ENCODE measurements around the gene FOXRED2. TPM values are rescaled to one million over a fixed set of nuclear protein-coding genes. Genes with fewer than 3 reads are reported as not detected.

Gene FOXRED2
- total RNA-seq, 1 experiment from 2014 or later, result 37.7 TPM

GRCh38 chr22:36469094-36469710, 37.6 kb downstream of the FOXRED2 start:
- Histone ChIP-seq H3K9me3 (ENCODE audit: control insufficient read depth, insufficient read depth, low read depth, low read length) (no peaks in the 10 kb centered on the region), H3K27ac (ENCODE audit: low read length) (peak overlapping the region; percentile 59; the same call in 1 of the 2 replicates), H3K36me3 (ENCODE audit: control insufficient read depth, insufficient read depth, low read length) (no peaks in the 10 kb centered on the region), H3K4me3 (ENCODE audit: low read depth in 2 of 2, low read length in 2 of 2) (no peak overlapping the region), H3K4me1 (ENCODE audit: control insufficient read depth, insufficient read depth, low read length) (peaks cover 52% of the 10 kb centered on the region), H3K27me3 (ENCODE audit: control insufficient read depth, insufficient read depth, low read length) (no peaks in the 10 kb centered on the region)
- ATAC-seq, result no peak
- in situ Hi-C loops (cut with HindIII; ENCODE audit: low pct_unique_long_range_greater_than_20kb, low sequenced_read_pairs), result no loop called here
- TF ChIP-seq, protein P1, sequence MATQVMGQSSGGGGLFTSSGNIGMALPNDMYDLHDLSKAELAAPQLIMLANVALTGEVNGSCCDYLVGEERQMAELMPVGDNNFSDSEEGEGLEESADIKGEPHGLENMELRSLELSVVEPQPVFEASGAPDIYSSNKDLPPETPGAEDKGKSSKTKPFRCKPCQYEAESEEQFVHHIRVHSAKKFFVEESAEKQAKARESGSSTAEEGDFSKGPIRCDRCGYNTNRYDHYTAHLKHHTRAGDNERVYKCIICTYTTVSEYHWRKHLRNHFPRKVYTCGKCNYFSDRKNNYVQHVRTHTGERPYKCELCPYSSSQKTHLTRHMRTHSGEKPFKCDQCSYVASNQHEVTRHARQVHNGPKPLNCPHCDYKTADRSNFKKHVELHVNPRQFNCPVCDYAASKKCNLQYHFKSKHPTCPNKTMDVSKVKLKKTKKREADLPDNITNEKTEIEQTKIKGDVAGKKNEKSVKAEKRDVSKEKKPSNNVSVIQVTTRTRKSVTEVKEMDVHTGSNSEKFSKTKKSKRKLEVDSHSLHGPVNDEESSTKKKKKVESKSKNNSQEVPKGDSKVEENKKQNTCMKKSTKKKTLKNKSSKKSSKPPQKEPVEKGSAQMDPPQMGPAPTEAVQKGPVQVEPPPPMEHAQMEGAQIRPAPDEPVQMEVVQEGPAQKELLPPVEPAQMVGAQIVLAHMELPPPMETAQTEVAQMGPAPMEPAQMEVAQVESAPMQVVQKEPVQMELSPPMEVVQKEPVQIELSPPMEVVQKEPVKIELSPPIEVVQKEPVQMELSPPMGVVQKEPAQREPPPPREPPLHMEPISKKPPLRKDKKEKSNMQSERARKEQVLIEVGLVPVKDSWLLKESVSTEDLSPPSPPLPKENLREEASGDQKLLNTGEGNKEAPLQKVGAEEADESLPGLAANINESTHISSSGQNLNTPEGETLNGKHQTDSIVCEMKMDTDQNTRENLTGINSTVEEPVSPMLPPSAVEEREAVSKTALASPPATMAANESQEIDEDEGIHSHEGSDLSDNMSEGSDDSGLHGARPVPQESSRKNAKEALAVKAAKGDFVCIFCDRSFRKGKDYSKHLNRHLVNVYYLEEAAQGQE (IDR thresholded peaks at IDR 0.05; ENCODE audit: insufficient read depth in 1 of 2, low read depth in 2 of 2, low read length in 1 of 2), result no peak
- TF ChIP-seq SIN3A (IDR thresholded peaks at IDR 0.05; ENCODE audit: borderline replicate concordance, insufficient read depth, low read depth, low read length) (no peak), POLR2AphosphoS5 (IDR thresholded peaks at IDR 0.05; ENCODE audit: low read depth, low read length) (no peak), TCF7L2 (IDR thresholded peaks at IDR 0.05; ENCODE audit: low read depth, low read length) (no peak)
- TF ChIP-seq, protein P2, sequence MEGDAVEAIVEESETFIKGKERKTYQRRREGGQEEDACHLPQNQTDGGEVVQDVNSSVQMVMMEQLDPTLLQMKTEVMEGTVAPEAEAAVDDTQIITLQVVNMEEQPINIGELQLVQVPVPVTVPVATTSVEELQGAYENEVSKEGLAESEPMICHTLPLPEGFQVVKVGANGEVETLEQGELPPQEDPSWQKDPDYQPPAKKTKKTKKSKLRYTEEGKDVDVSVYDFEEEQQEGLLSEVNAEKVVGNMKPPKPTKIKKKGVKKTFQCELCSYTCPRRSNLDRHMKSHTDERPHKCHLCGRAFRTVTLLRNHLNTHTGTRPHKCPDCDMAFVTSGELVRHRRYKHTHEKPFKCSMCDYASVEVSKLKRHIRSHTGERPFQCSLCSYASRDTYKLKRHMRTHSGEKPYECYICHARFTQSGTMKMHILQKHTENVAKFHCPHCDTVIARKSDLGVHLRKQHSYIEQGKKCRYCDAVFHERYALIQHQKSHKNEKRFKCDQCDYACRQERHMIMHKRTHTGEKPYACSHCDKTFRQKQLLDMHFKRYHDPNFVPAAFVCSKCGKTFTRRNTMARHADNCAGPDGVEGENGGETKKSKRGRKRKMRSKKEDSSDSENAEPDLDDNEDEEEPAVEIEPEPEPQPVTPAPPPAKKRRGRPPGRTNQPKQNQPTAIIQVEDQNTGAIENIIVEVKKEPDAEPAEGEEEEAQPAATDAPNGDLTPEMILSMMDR (IDR thresholded peaks at IDR 0.05), result no peak
- CTCF ChIA-PET, result interaction anchor here (0.6 kb wide), 1 partner anchor 73 kb away, joined by 3 read pairs; no protein-coding TSS in a partner anchor
- DNase-seq (ENCODE audit: low read depth, low spot score), result no peak
- POLR2A ChIA-PET, result interaction anchor here (0.6 kb wide), 1 partner anchor 71 kb away, joined by 3 read pairs; no protein-coding TSS in a partner anchor
- BruUV-seq (replicated peaks), result no TSS peak
- intact Hi-C loops (cut with micrococcal nuclease; ENCODE audit: unreplicated experiment), result no loop called here

DNA sequence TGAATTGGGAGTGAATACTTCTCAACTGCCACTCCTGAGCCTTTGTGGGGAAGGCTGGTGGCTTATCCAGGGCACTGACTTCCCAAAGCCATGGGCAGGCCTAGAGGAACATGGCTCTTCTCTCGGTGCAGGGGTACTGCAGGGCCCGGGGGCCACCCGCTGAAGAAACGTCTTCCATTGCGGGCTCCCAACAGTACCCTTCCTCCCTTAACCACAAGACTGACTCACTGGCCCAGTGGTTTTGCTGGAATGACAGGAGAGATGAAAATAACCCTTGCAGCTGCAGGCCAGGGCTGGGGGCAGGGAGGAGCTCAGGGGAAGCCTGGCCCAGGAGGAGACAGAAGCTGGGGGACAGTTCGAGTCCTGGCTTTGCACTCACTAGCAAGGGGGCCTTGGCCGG, 38.9 kb downstream of the FOXRED2 start:
- DNase-seq (ENCODE audit: low read depth, low spot score) (no peak), ATAC-seq (peak; percentile 66)
- H3K4me3 ChIP-seq (ENCODE audit: low read depth in 2 of 2, low read length in 2 of 2), result no peak overlapping the region
- no peaks in the 10 kb centered on the region for H3K9me3 ChIP-seq (ENCODE audit: control insufficient read depth, insufficient read depth, low read depth, low read length)
- ChIA-PET POLR2A (no interaction called here), CTCF (no interaction called here)
- H3K27ac ChIP-seq (ENCODE audit: low read length), result peak overlapping the region; percentile 88
- intact Hi-C loops (cut with micrococcal nuclease; ENCODE audit: unreplicated experiment), result no loop called here
- TF ChIP-seq POLR2AphosphoS5 (IDR thresholded peaks at IDR 0.05; ENCODE audit: low read depth, low read length), result peak; percentile 69; the same call in 1 of the 2 replicates
- TF ChIP-seq TCF7L2 (IDR thresholded peaks at IDR 0.05; ENCODE audit: low read depth, low read length), result no peak
- no peak for TF ChIP-seq SIN3A (IDR thresholded peaks at IDR 0.05; ENCODE audit: borderline replicate concordance, insufficient read depth, low read depth, low read length)
- TF ChIP-seq, protein P2 (IDR thresholded peaks at IDR 0.05), result no peak
- TF ChIP-seq, protein P1 (IDR thresholded peaks at IDR 0.05; ENCODE audit: insufficient read depth in 1 of 2, low read depth in 2 of 2, low read length in 1 of 2), result no peak
- BruUV-seq (replicated peaks), result no TSS peak
- H3K27me3 ChIP-seq (ENCODE audit: control insufficient read depth, insufficient read depth, low read length), result no peaks in the 10 kb centered on the region
- peaks cover 56% of the 10 kb centered on the region for H3K4me1 ChIP-seq (ENCODE audit: control insufficient read depth, insufficient read depth, low read length)
- H3K36me3 ChIP-seq (ENCODE audit: control insufficient read depth, insufficient read depth, low read length), result no peaks in the 10 kb centered on the region
- in situ Hi-C loops (cut with HindIII; ENCODE audit: low pct_unique_long_range_greater_than_20kb, low sequenced_read_pairs), result no loop called here

Measured in Panc1 (cell line).